Neural cell (in vitro differentiated cells): ENCODE data around the gene TOX2.

Experiments used
- CTCF ChIP-seq: fragments of 450-650 bp; IDR thresholded peaks from 2 replicates; pipeline ENCODE4 v1.5.1; 2014; ENCODE audit warnings: antibody characterized with exemption, mild to moderate bottlenecking, moderate library complexity; ENCODE audit not compliant: poor library complexity, severe bottlenecking
- EP300 ChIP-seq: fragments of 450-650 bp; conservative IDR thresholded peaks from 2 replicates; pipeline ENCODE4 v1.6.1; 2014; ENCODE audit warnings: antibody characterized with exemption, mild to moderate bottlenecking, moderate library complexity; ENCODE audit not compliant: poor library complexity, severe bottlenecking
- EZH2 ChIP-seq: fragments of 200-600, 300-800 bp; shearing (Covaris generic), sonication (generic); IDR thresholded peaks from 2 replicates; pipeline ENCODE4 v1.6.1; 2014; ENCODE audit warnings: antibody characterized with exemption, low read length, borderline replicate concordance, mild to moderate bottlenecking; ENCODE audit not compliant: insufficient read depth, poor library complexity, severe bottlenecking
- SMC3 ChIP-seq: fragments of 450-650 bp; conservative IDR thresholded peaks from 2 replicates; pipeline ENCODE4 v1.6.1; 2014; ENCODE audit warnings: antibody characterized with exemption, mild to moderate bottlenecking, moderate library complexity; ENCODE audit not compliant: poor library complexity

GRCh38 chr20:44031781-44032582 is 117.3 kb downstream of the TOX2 start:
- TF ChIP-seq CTCF, result no peak
- TF ChIP-seq EP300, result no peak
- TF ChIP-seq SMC3, result no peak
- no peak for TF ChIP-seq EZH2
